Measurements from ENCODE around the gene GEN1.

The GEN1 gene

GRCh38 chr2:17753803-17754663 lies at the start of gene GEN1, which contains the start of gene SMC6:
Gene GEN1 (plus strand): TSS chr2:17754138. CDS start chr2:17759944, 5,806 bp downstream.
Gene SMC6 (minus strand): TSS chr2:17753810. CDS start chr2:17745946, 7,864 bp downstream.
- DNase-seq = peak; percentile 90 to 99

GRCh38 chr2:17706845-17707244 lies 47.1 kb upstream of the GEN1 start:
- no peak for DNase-seq

- DNase-seq = no peak
These were observed 45.4 kb upstream of the GEN1 start for GRCh38 chr2:17708501-17708900.

GRCh38 chr2:17709897-17710296 lies 44.0 kb upstream of the GEN1 start:
- DNase-seq = no peak

GRCh38 chr2:17710547-17711248 lies 43.2 kb upstream of the GEN1 start:
- no peak for DNase-seq

GRCh38 chr2:17713291-17713690 lies 40.6 kb upstream of the GEN1 start:
- DNase-seq = no peak

- DNase-seq = no peak
These were observed 36.3 kb upstream of the GEN1 start for GRCh38 chr2:17717666-17718065.

GRCh38 chr2:17718689-17719088 lies 35.2 kb upstream of the GEN1 start:
- no peak for DNase-seq

- no peak for DNase-seq
These were observed 34.2 kb upstream of the GEN1 start for GRCh38 chr2:17719562-17720371.

GRCh38 chr2:17728210-17728609 lies 25.7 kb upstream of the GEN1 start:
- DNase-seq = no peak

- no peak for DNase-seq
These were observed 24.1 kb upstream of the GEN1 start for GRCh38 chr2:17729880-17730279.

- DNase-seq = no peak
These were observed 20.3 kb upstream of the GEN1 start for GRCh38 chr2:17733599-17733998.

- no peak for DNase-seq
These were observed 18.1 kb upstream of the GEN1 start for GRCh38 chr2:17735864-17736263.

- DNase-seq = no peak
These were observed 16.9 kb upstream of the GEN1 start for GRCh38 chr2:17736989-17737388.

- no peak for DNase-seq
These were observed 13.7 kb upstream of the GEN1 start for GRCh38 chr2:17740203-17740602.

GRCh38 chr2:17747684-17748452 lies 6.1 kb upstream of the GEN1 start:
- DNase-seq = no peak

GRCh38 chr2:17748745-17749144 lies 5.2 kb upstream of the GEN1 start:
- no peak for DNase-seq

- no peak for DNase-seq
These were observed 4.0 kb upstream of the GEN1 start for GRCh38 chr2:17749753-17750438.

GRCh38 chr2:17752246-17752645 lies 1.7 kb upstream of the GEN1 start:
- DNase-seq = no peak

- peak; percentile 32 to 56 for DNase-seq
These were observed 791 bp upstream of the GEN1 start for GRCh38 chr2:17752892-17753802.

Data from NCI-H187 (cell line).